ENCODE results near the gene SDCBP2.

Gene SDCBP2

DNA sequence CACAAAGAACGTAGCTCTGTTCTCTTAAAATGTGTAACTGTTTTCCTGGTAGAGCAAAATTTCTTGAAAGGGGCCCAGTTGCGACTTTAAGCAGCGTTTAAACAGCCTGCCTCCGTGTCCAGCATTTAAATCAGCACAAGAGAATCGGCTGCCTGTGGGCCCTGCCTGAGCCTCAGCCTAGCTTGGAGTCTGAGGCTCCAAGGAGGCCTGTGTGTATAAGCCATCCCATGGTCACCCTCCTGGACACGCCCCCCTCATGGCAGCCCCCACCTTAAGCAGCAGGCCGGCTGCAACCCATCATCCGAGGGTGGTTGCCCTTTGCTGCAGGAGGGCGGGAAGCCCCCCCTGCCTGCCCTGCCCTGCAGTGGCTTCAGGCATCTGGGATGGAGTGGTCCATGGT is 18.9 kb downstream of the SDCBP2 start:
- DNase-seq, result no peak

- no peak for DNase-seq
Measured at GRCh38 chr20:1309439-1309847, 19.5 kb downstream of the SDCBP2 start.

- DNase-seq, result no peak
Measured at GRCh38 chr20:1308702-1309095, 20.2 kb downstream of the SDCBP2 start.

DNA sequence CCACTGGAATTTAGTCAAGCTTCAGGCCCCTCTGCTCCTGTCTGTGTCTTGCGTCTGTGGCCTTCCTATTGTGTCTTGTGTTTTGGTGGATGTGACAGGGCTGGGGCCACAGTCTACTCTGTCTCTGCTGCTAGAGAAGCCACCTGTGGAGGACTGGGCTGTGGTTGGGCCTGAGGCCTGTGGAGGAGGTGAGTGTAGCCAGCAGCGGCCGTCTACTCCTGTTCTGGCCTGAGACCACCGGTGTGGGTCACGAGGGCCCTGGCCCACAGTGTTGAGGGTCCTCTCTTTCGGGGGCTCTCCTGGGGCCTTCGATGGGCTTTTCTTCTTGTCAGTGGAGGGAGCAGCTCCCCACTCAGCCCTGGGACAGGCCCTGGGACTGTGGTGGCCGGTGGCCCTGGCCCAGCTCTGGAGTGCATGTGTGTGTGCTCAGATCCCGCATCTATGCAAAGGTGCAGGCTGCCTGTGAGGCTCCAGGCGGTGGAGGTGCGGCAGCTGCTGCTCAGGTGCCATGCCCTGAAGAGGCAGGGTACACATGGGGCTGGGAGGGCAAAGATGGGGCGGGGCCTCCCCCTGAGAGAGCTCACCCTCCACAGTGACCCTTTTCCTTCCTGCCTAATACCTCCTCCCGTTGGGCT is 20.8 kb downstream of the SDCBP2 start:
- DNase-seq, result no peak

GRCh38 chr20:1307571-1307971 is 21.4 kb downstream of the SDCBP2 start:
- no peak for DNase-seq

GRCh38 chr20:1307171-1307570 is 21.8 kb downstream of the SDCBP2 start:
- DNase-seq, result no peak

DNA sequence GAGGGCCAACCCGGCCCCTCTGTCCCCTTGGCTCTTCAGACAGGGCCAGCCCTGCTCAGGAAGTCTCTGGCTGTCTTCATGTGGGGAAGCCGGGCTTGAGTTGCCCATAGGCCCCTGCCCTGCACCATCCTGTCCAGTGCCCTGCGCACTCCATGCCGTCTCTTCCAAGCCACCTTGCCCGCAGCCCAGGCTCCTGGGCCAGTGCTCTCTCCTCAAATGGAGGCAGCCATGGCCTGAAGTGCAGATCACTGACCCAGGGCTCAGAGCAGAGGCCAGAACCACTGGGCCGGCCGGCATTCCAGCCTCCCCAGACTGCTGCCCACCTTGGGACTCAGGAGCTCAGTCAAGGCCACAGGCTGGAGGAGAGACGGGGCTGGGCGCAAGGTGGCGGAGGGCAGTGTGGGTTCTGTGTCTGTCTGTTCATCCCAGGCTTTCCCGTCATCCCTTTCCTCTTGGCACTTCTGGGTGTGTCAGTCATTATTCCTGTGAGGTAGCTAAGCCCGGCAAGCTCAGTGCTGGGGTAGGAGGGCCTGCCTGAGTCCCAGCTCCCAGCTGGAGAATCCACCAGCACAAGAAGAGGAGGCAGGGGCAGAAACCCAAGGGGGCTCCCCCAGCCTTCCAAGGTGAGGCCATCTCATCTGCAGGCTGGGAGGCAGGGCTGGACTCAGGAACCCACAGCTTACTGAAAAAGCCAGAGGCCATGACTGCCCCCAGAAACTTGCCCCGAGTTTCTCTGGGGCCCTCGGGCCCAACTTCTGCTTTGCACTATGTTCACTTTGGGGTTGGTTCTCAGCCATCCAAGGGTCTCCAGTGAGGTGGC is 22.4 kb downstream of the SDCBP2 start:
- DNase-seq, result no peak

- DNase-seq, result no peak
Measured at GRCh38 chr20:1305712-1306111, 23.2 kb downstream of the SDCBP2 start.

GRCh38 chr20:1304710-1305515 is 24.0 kb downstream of the SDCBP2 start:
- no peak for DNase-seq

DNA sequence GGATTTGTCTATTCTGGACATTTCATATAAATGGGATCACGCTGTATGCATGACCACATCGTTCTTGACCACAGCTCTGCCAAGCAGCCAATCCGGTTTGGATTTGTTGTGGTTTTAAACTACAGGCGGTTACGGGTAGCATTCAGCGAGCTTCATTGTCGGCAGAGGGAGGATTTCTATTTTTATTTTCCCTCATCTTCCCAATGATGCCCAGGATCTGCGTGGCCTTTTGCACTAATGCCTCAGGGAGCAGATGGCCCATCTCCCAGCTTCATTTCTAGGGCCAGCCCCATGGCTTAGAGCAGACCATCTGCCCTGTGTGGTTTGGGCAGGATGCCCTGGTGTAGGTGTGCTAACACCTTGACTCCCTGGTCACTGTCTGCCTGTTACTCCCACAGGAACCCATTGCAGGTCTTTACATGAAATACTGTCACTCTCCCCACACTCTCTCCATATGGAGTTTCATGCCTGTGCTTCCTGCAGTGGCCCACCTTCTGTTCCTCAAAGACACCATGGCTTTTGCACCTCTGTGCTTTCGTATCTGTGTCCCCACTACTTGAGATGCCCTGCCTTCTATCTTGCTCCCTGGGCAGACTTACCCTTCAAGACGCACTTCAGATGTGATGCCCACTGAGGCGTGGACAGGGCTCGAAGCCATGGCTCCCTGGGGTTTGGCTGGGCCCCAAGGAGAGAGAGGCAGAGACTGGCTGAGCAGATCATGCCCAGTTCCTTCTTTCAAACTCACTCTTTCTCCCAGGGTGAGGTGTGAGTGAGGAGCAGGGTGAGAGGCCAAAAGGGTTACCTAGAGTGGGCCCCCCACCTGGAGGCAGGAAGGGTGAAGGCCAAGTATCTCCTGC is 26.0 kb downstream of the SDCBP2 start:
- DNase-seq, result no peak

- peak; percentile 70 to 74 for DNase-seq
Measured at GRCh38 chr20:1301031-1301529, 27.9 kb downstream of the SDCBP2 start.

DNA sequence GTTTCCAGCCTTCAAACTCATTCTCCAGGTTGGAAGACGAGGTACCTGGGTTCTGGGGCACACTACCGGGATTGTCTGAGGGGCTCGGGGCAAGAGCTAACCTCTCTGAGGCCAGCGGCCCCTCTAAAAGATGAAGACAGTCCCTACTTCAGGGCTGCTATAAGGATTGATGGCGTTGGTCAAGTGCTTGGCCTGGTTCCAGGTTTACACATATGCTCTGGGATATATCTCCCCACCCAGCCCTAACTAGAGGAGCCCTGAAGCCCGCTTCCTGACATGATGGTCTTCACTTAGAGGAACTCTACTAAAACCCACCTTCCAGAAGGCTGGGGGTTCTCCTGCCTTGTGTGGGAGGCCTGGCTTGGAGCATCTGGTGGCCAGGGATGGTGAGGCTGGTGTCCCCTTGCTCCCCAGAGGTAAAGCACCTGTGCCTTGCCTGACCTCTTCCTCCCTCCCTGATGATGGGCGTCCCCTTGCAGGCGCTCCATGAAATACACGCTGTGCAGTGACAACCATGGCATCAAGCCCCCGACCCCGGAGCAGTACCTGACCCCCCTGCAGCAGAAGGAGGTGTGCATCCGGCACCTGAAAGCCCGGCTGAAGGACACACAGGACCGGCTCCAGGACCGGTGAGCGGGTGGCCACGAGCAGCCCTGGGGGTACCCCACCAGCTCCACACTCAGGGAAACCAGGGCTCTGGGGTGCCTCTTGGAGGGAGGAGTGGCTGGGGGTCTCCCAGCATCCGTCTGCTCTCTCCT is 28.7 kb downstream of the SDCBP2 start:
- no peak for DNase-seq

DNA sequence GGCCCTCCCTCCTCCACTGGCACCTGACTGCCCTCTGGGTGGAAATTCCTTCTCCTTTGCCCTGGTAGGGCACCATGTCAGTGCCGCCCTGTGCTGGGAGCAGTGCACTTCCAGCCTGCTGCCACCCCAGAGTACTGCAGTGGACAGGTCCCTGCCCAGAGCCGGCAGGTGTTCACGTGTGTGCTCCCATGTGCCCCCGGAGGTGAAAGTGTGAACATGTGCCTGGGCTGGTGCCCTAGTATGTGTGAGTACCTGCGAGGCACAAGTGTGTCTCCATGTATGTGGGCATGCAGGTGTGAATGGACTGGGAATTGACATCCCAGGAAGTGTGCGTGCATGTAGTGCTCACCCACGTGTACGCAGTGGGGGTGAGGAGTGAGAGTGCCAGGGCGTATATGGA is 29.4 kb downstream of the SDCBP2 start:
- DNase-seq, result no peak

GRCh38 chr20:1298888-1299511 is 29.9 kb downstream of the SDCBP2 start:
- no peak for DNase-seq

GRCh38 chr20:1298166-1298565 is 30.8 kb downstream of the SDCBP2 start:
- DNase-seq, result no peak

GRCh38 chr20:1297486-1297885 is 31.5 kb downstream of the SDCBP2 start:
- DNase-seq, result no peak

DNA sequence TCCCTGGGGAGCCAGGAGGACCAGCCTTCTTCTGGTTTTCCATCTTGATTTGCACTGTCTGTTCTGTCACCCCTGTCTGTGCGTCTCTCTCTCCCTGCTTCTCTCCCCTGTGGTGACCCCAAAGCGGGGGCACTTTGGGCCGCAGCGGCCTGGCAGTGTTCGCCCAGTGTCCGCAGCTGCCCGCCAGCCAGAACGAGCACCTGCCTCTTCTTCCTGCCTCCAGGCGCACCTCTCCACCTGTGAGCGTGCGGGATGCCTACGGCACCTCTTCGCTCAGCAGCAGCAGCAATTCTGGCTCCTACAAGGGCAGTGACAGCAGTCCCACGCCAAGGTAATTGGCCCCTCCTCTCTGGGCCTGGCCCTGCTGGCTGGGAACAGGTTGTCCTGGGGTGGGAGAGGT is 32.0 kb downstream of the SDCBP2 start:
- no peak for DNase-seq

- no peak for DNase-seq
Measured at GRCh38 chr20:1296117-1296610, 32.8 kb downstream of the SDCBP2 start.

- DNase-seq, result no peak
Measured at GRCh38 chr20:1295276-1295930, 33.5 kb downstream of the SDCBP2 start.

GRCh38 chr20:1294497-1294896 is 34.4 kb downstream of the SDCBP2 start:
- DNase-seq, result no peak

Data from Kasumi-1 (cell line).